Measurements from ENCODE around the gene HBQ1.

The HBQ1 gene

GRCh38 chr16:191831-192230 lies 11.6 kb downstream of the HBQ1 start:
- no peak overlapping the region for H3K4me3 ChIP-seq (ENCODE audit: low read depth, low read length)
- no peaks in the 10 kb centered on the region for H3K9me3 ChIP-seq (ENCODE audit: control insufficient read depth, insufficient read depth, low read depth, low read length)
- peaks cover 53 to 95% of the 10 kb centered on the region in 2 experiments; a peak in 2 of 3 replicates for H3K36me3 ChIP-seq (ENCODE audit: control insufficient read depth in 2 of 2, insufficient read depth in 1 of 2, low read length in 2 of 2)
- H3K27ac ChIP-seq (ENCODE audit: extremely low read depth, low read depth, low read length) = no peak overlapping the region
- ChIA-PET POLR2A (interaction anchor here (0.6 to 1.0 kb wide), 2 partner anchors 10 to 20 kb away, joined by 4 to 5 read pairs; no protein-coding TSS in a partner anchor), CTCF (interaction anchor here (1.1 to 1.9 kb wide), 4 partner anchors 10 to 95 kb away, joined by 3 to 9 read pairs (median 7); no protein-coding TSS in a partner anchor)
- TF ChIP-seq ZNF112 (tag by site-specific recombination; IDR thresholded peaks at IDR 0.05) = no peak
- TF ChIP-seq ZBTB7A (tag by site-specific recombination; IDR thresholded peaks at IDR 0.05; ENCODE audit: low read depth) = no peak
- peak; percentile 64 for TF ChIP-seq EGR2 (tag by site-specific recombination; IDR thresholded peaks at IDR 0.05; ENCODE audit: low read depth)
- no peak for TF ChIP-seq ZNF791 (tag by site-specific recombination; IDR thresholded peaks at IDR 0.05)
- peak; percentile 54 for TF ChIP-seq ZFHX2 (tag by site-specific recombination; conservative IDR thresholded peaks at IDR 0.05)
- no peak for TF ChIP-seq ZNF292 (tag by site-specific recombination; IDR thresholded peaks at IDR 0.05; ENCODE audit: borderline replicate concordance, low read depth)
- no peak for TF ChIP-seq ZNF768 (tag by site-specific recombination; IDR thresholded peaks at IDR 0.05)
- TF ChIP-seq MYNN (tag by site-specific recombination; IDR thresholded peaks at IDR 0.05; ENCODE audit: borderline replicate concordance) = no peak
- H3K4me1 ChIP-seq (ENCODE audit: control insufficient read depth, insufficient read depth, low read length) = no peaks in the 10 kb centered on the region

- CTCF ChIA-PET = interaction anchor here (1.0 to 1.6 kb wide), 3 partner anchors 11 to 96 kb away, joined by 3 to 6 read pairs (median 6); no protein-coding TSS in a partner anchor
- no peak overlapping the region for H3K4me3 ChIP-seq (ENCODE audit: low read depth, low read length)
- no peaks in the 10 kb centered on the region for H3K9me3 ChIP-seq (ENCODE audit: control insufficient read depth, insufficient read depth, low read depth, low read length)
- H3K4me1 ChIP-seq (ENCODE audit: control insufficient read depth, insufficient read depth, low read length) = no peaks in the 10 kb centered on the region
- POLR2A ChIA-PET = no interaction called here
- no peak for TF ChIP-seq ELK4 (IDR thresholded peaks at IDR 0.05; ENCODE audit: borderline replicate concordance, low read depth, low read length)
- no peak for TF ChIP-seq ZNF792 (tag by site-specific recombination; IDR thresholded peaks at IDR 0.05)
- no peak for TF ChIP-seq ZBTB1 (tag by site-specific recombination; IDR thresholded peaks at IDR 0.05)
- no peak for TF ChIP-seq ZNF561 (tag by site-specific recombination; IDR thresholded peaks at IDR 0.05; ENCODE audit: borderline replicate concordance)
- no peak for TF ChIP-seq ZNF335 (tag by site-specific recombination; conservative IDR thresholded peaks at IDR 0.05)
- TF ChIP-seq ZNF16 (tag by site-specific recombination; IDR thresholded peaks at IDR 0.05; ENCODE audit: low read depth) = no peak
- no peak for TF ChIP-seq ZNF148 (tag by site-specific recombination; IDR thresholded peaks at IDR 0.05; ENCODE audit: borderline replicate concordance)
- TF ChIP-seq ZNF670 (tag by site-specific recombination; IDR thresholded peaks at IDR 0.05; ENCODE audit: low read depth) = no peak
- TF ChIP-seq ZNF514 (tag by site-specific recombination; IDR thresholded peaks at IDR 0.05) = no peak
- TF ChIP-seq ZNF660 (tag by site-specific recombination; IDR thresholded peaks at IDR 0.05) = no peak
- no peak for TF ChIP-seq ZNF23 (tag by site-specific recombination; IDR thresholded peaks at IDR 0.05; ENCODE audit: borderline replicate concordance)
- no peak for TF ChIP-seq ZNF19 (tag by site-specific recombination; IDR thresholded peaks at IDR 0.05; ENCODE audit: low read depth)
- TF ChIP-seq AEBP2 (tag by site-specific recombination; IDR thresholded peaks at IDR 0.05; ENCODE audit: borderline replicate concordance) = no peak
- peaks cover 59 to 96% of the 10 kb centered on the region in 2 experiments for H3K36me3 ChIP-seq (ENCODE audit: control insufficient read depth in 2 of 2, insufficient read depth in 1 of 2, low read length in 2 of 2)
- no peak overlapping the region for H3K27ac ChIP-seq (ENCODE audit: extremely low read depth, low read depth, low read length)
Measured at GRCh38 chr16:192686-193085, 12.4 kb downstream of the HBQ1 start.
